Gastroesophageal sphincter (tissue), 4 donors: Measurements from ENCODE around the gene FHL1. TPM values are rescaled to one million over a fixed set of nuclear protein-coding genes. Genes with fewer than 3 reads are reported as not detected.

Experiments used
- ATAC-seq: fragments of 150-250 bp; one replicate; pipeline ENCODE4 v1.9.1; 2016; ENCODE audit warnings: mild to moderate bottlenecking, moderate library complexity
- H3K27ac ChIP-seq, 4 donors: fragments of 200-600 bp; sonication (generic) in 3 of 4; 1 replicate in 3 of 4; 2 replicates in 1 of 4; pipeline ENCODE4 v1.5.1; 2016 to 2019
- H3K27me3 ChIP-seq: fragments of 200-600 bp; sonication (generic); one replicate; pipeline ENCODE4 v1.5.1; 2019
- H3K36me3 ChIP-seq, 2 donors: fragments of 200-600 bp; sonication (generic); one replicate each; pipeline ENCODE4 v1.5.1; 2019; ENCODE audit warnings: control low read depth in 1 of 2
- H3K4me1 ChIP-seq, 3 donors: fragments of 200-600 bp; sonication (generic); 1 replicate in 2 of 3; 2 replicates in 1 of 3; pipeline ENCODE4 v1.5.1; 2016 to 2019; ENCODE audit warnings: control low read depth in 2 of 3
- H3K4me3 ChIP-seq, 2 donors: fragments of 200-600 bp; sonication (generic); one replicate each; pipeline ENCODE4 v1.5.1; 2019; ENCODE audit warnings: mild to moderate bottlenecking in 1 of 2, moderate library complexity in 1 of 2
- H3K9me3 ChIP-seq, 3 donors: fragments of 200-600 bp; sonication (generic); one replicate each; pipeline ENCODE4 v1.5.1; 2017 to 2019; ENCODE audit warnings: control low read depth in 2 of 3
- CTCF ChIP-seq, 4 experiments: fragments of 200-600 bp in 2 of 4; fragments of 450-650 bp in 2 of 4; sonication (generic) in 1 of 4; IDR thresholded peaks; one replicate each; pipeline ENCODE4 v1.5.1; 2017 to 2019; ENCODE audit warnings: antibody characterized with exemption in 4 of 4, mild to moderate bottlenecking in 2 of 4, moderate library complexity in 2 of 4
- EP300 ChIP-seq: sonication (generic); formaldehyde crosslinking; IDR thresholded peaks from one replicate; pipeline ENCODE4 v1.6.1; 2017; ENCODE audit warnings: antibody characterized with exemption, mild to moderate bottlenecking
- POLR2A ChIP-seq, 2 donors: fragments of 450-650 bp; IDR thresholded peaks; one replicate each; pipeline ENCODE4 v1.6.1; 2017; ENCODE audit warnings: antibody characterized with exemption in 2 of 2, mild to moderate bottlenecking in 2 of 2, moderate library complexity in 1 of 2
- POLR2AphosphoS5 ChIP-seq: sonication (generic); formaldehyde crosslinking; IDR thresholded peaks from one replicate; pipeline ENCODE4 v1.6.1; 2017; ENCODE audit warnings: antibody characterized with exemption
- WGBS, 2 donors: methylation state at CpG; one replicate each; pipeline ENCODE4 v1.1.5; 2018; ENCODE audit warnings: low coverage in 1 of 2; 5-methylcytosine and 5-hydroxymethylcytosine counted together
- total RNA-seq, 4 donors: library from RNA; depleted of rRNA; stranded (reverse); fragments of >200 nt; gene quantifications; one replicate each; pipeline ENCODE4 v1.1.0, GENCODE V29; 2016

Gene FHL1
- total RNA-seq, 4 donors from 2014 or later: 2,495 to 4,363 (median 3,004) TPM

DNA sequence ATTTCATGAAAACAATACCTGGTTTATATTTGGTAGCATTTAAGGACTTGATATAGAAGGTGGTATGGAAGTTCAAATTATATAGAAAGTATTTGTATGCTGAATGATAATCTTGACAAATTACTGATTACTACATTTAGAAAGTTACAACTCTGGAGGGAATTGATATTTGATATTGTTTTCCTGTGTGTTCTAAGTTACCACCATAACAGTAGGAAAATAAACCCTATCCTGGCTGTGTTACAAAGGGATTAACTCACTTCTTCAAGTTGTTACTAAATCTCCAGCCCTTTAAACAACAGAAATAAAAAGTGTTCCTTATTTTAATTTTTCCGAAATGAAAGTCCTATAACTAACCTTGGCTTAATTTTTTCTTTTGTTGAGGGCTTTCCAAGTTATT lies 36.6 kb downstream of the FHL1 start:
- Histone ChIP-seq H3K4me3 (no peak overlapping the region), H3K9me3 (no peaks in the 10 kb centered on the region), H3K36me3 (no peaks in the 10 kb centered on the region), H3K4me1 (peaks cover 2 to 84% (median 8%) of the 10 kb centered on the region in 3 donors), H3K27me3 (no peaks in the 10 kb centered on the region), H3K27ac (peak overlapping the region; percentile 83 to 99 (median 94))
- no peak for TF ChIP-seq POLR2A (IDR thresholded peaks at IDR 0.05)
- TF ChIP-seq EP300: no peak
- no peak for TF ChIP-seq CTCF (IDR thresholded peaks at IDR 0.05)
- no peak for TF ChIP-seq POLR2AphosphoS5
- no peak for ATAC-seq
- WGBS, 2 donors: 0 to 9% methylated on average over 1 of the region's 1 CpG

- H3K9me3 ChIP-seq: no peaks in the 10 kb centered on the region
- no peaks in the 10 kb centered on the region for H3K36me3 ChIP-seq
- ATAC-seq: peak; percentile 73
- TF ChIP-seq EP300 (no peak), POLR2AphosphoS5 (peak; percentile 84)
- peak overlapping the region; percentile 83 to 99 (median 94) for H3K27ac ChIP-seq
- WGBS, 2 donors: 2 to 20% methylated on average over 6 to 8 of the region's 8 CpGs
- no peaks in the 10 kb centered on the region for H3K27me3 ChIP-seq
- H3K4me1 ChIP-seq: peaks cover 2 to 84% (median 11%) of the 10 kb centered on the region in 3 donors
- peak overlapping the region in 1 of 2 donors; percentile 14 for H3K4me3 ChIP-seq
Measured at GRCh38 chrX:136185401-136186022, 38.2 kb downstream of the FHL1 start.

DNA sequence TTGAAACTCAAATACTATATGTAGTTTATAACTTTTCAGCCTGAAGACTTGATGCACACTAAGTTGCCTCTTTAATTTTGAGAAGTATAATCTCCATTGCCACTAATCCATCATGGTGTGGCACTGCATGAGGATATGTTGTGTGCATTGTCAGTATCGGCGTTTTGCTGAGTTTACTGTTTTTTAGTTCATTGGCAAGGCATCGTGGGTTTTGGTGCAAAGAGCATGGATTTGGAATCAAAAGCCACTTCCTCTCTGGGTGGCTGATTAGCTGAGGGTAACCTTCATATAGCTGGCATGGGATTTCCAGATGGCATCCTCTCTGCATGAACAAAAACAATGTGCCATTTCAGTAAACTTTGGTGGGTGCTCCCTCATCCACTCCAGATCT lies 38.7 kb downstream of the FHL1 start:
- no peak for ATAC-seq
- H3K4me1 ChIP-seq: peaks cover 2 to 84% (median 11%) of the 10 kb centered on the region in 3 donors

DNA sequence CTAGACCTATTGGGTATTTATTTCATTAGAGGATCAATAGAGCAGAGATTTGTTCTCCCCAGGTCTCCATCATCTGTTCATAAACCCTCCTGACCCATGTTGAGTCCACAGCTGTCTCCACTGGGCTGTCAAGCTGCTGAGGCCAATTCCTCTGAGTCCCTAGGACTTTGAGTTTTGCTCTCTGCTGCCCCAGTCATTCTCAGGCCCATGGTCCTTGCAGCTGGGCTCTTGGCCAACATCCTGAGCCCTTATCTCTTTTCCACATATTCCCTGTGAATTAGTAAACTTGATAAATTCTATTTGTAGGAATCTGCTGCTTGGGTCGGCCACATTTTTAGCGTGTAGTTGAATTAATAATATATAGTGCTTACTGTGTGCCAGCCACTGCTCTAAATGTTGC lies 41.9 kb downstream of the FHL1 start:
- no peak for TF ChIP-seq POLR2A (IDR thresholded peaks at IDR 0.05)
- no peak for TF ChIP-seq EP300
- TF ChIP-seq CTCF (IDR thresholded peaks at IDR 0.05): no peak
- no peak for TF ChIP-seq POLR2AphosphoS5
- WGBS, 2 donors: 14 to 71% methylated on average over 2 of the region's 2 CpGs
- Histone ChIP-seq H3K27me3 (no peaks in the 10 kb centered on the region), H3K4me1 (peaks cover 11 to 86% (median 12%) of the 10 kb centered on the region in 3 donors), H3K36me3 (no peaks in the 10 kb centered on the region), H3K27ac (peak overlapping the region; percentile 92 to 96 (median 94)), H3K4me3 (no peak overlapping the region), H3K9me3 (no peaks in the 10 kb centered on the region)
- ATAC-seq: no peak

More for the DNA sequence above, 38.7 kb downstream of the FHL1 start:
- WGBS, 2 donors: 40% methylated on average over 2 of the region's 3 CpGs; no CpG with 5 or more reads in 1 of the 2 donors
- H3K36me3 ChIP-seq: no peaks in the 10 kb centered on the region
- H3K27me3 ChIP-seq: no peaks in the 10 kb centered on the region
- TF ChIP-seq CTCF (IDR thresholded peaks at IDR 0.05) (no peak), EP300 (no peak), POLR2AphosphoS5 (no peak)
- peak overlapping the region; percentile 83 to 99 (median 94) for H3K27ac ChIP-seq
- no peak overlapping the region for H3K4me3 ChIP-seq
- no peaks in the 10 kb centered on the region for H3K9me3 ChIP-seq

DNA sequence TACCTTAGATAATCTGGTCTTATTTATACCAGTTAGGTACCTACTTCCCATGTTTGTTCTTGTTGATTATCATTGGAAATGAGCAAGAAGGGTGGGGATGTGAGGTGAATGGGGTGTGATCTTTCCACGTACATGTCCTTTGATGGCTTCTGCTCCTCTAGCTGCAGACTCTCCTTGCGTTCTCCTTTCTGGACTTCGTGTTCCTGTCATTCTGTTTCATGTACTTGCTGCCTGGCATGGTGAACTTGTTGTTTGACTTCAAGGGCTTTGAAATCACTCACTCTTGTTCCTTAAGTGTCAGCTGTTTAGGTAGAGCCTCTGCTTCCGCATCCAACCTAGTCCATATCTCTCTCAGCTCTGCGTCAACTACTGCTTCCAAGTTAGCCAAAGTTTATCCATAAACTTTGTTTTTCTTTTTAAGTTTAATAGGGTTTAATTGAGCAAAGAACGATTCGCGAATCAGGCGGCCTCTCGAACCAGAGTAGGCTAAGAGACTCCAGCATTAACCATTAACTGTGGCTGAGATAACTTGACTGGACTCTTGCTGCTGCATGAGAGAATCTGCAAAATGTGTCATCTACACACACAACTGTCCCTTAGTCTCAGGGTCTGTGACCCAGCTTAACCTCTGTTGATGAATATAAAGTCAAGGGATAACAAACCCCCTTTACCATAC lies 42.8 kb downstream of the FHL1 start:
- no peaks in the 10 kb centered on the region for H3K27me3 ChIP-seq
- H3K4me1 ChIP-seq: peaks cover 11 to 86% (median 12%) of the 10 kb centered on the region in 3 donors
- H3K9me3 ChIP-seq: no peaks in the 10 kb centered on the region
- ATAC-seq: peak; percentile 40
- TF ChIP-seq CTCF (IDR thresholded peaks at IDR 0.05) (no peak), POLR2AphosphoS5 (peak; percentile 68), EP300 (peak; percentile 81)
- 29 to 71% methylated on average over 8 to 10 of the region's 10 CpGs for WGBS, 2 donors
- peak overlapping the region; percentile 92 to 96 (median 94) for H3K27ac ChIP-seq
- H3K4me3 ChIP-seq: no peak overlapping the region
- H3K36me3 ChIP-seq: no peaks in the 10 kb centered on the region
